ENCODE results near the gene WIPF2.

WIPF2 gene

GRCh38 chr17:40315678-40316570 is 96.8 kb downstream of the WIPF2 start:
- no peak for DNase-seq (ENCODE audit: insufficient read length, low spot score)
- no peak for FAIRE-seq
- TF ChIP-seq POLR2A (IDR thresholded peaks at IDR 0.05; ENCODE audit: low read depth, low read length): no peak

- FAIRE-seq: no peak
- 0 out of 2 replicates have a peak, but pooled peaks have one; percentile 26 for TF ChIP-seq POLR2A (IDR thresholded peaks at IDR 0.05; ENCODE audit: low read depth, low read length)
- no peak for DNase-seq (ENCODE audit: insufficient read length, low spot score)
Measured at GRCh38 chr17:40316571-40317344, 97.7 kb downstream of the WIPF2 start.

DNA sequence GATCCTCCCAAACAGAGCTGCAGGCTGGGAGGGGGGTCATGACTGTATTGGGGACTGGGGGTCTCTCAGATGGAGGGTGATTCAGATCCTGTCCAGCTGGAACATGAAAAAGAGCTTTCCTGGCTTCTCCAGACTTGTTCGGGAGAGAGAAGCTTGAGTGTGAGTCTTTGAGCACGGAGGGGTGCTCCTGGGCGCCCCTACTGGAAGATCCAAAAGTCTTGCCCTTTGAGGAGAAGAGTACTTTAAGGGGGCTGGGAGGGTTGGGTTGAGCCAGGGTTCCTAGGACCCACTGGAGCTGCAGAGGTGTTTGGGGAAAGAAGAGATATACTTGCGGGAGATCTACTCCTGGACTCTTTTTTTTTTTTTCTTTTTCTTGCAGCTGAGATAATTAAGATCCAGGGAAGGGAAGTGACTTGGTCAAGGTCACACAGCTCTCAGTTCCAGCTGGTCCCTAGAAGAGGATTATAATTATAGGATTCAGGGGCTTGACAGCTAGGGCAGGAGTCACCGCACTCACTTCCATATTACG is 98.3 kb downstream of the WIPF2 start:
- TF ChIP-seq POLR2A (IDR thresholded peaks at IDR 0.05; ENCODE audit: low read depth, low read length): no peak
- DNase-seq (ENCODE audit: insufficient read length, low spot score) (no peak), FAIRE-seq (no peak)

- DNase-seq (ENCODE audit: insufficient read length, low spot score) (peak; percentile 84), FAIRE-seq (no peak)
- peak; percentile 78 for TF ChIP-seq POLR2A (IDR thresholded peaks at IDR 0.05; ENCODE audit: low read depth, low read length)
Measured at GRCh38 chr17:40317880-40318829, 99.1 kb downstream of the WIPF2 start.

- FAIRE-seq (no peak), DNase-seq (ENCODE audit: insufficient read length, low spot score) (no peak)
- no peak for TF ChIP-seq POLR2A (IDR thresholded peaks at IDR 0.05; ENCODE audit: low read depth, low read length)
Measured at GRCh38 chr17:40318830-40319391, 99.8 kb downstream of the WIPF2 start.

- DNase-seq (ENCODE audit: insufficient read length, low spot score) (no peak), FAIRE-seq (no peak)
- no peak for TF ChIP-seq POLR2A (IDR thresholded peaks at IDR 0.05; ENCODE audit: low read depth, low read length)
Measured at GRCh38 chr17:40319651-40320540, 100.8 kb downstream of the WIPF2 start.

DNA sequence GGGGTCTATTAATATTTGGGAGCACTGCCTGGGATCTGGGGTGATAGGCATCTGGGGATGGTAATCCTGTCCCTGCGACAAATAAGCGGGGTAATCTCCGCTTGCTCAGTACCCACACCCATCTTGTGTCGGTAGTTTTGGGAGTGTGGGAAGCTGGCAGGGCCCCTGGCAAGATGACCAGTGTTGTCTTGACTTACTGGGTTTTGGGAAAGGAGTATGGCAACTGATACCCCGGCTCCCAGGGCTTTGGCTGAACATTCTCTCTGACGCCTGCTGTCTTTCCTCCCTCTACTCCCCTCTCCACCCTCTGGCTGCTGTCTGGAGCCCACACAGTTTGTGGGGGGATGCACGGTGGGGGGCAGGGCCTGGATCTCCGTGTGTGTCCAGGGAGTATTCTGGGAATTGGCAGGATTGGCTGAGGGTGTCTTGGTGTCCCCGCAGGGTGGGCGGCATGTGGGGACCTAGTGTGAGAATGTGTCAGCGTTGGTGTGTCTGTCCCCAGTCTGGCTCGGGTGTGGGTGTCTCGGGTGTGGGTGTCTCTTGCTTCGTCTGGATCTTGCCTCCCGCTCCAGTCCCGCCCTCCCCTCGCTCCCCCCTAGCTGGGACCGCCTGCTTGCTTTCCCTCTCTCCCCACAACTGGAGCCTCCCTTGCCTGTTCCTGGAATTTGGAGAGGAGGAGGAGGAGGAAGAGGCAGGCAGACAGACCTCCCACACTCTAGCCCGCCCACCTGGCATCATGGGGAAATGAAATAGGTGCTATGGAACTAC is 101.8 kb downstream of the WIPF2 start:
- DNase-seq (ENCODE audit: insufficient read length, low spot score) (no peak), FAIRE-seq (no peak)
- TF ChIP-seq POLR2A (IDR thresholded peaks at IDR 0.05; ENCODE audit: low read depth, low read length): peak; percentile 21; the same call in 1 of the 2 replicates

DNA sequence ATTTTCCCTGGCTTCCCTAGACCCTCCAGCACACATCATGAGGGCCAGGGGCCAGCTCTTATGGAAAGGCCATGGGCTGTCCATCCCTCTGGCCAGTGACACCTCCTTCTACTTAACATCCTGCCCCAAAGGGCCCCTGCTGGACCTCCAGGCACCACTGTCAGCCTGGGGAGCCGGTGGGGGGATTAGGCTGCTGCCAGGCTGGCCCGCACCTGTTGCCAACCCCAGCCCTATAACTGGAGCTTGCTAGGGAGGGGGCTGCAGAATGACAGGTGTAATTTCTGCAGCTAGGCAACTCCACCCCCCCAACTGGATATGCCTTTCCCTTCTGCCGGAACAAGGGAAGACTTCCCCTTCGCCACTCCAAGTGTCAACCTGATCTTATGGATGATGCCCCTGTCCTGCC is 102.4 kb downstream of the WIPF2 start:
- FAIRE-seq (no peak), DNase-seq (ENCODE audit: insufficient read length, low spot score) (no peak)
- TF ChIP-seq POLR2A (IDR thresholded peaks at IDR 0.05; ENCODE audit: low read depth, low read length): no peak

DNA sequence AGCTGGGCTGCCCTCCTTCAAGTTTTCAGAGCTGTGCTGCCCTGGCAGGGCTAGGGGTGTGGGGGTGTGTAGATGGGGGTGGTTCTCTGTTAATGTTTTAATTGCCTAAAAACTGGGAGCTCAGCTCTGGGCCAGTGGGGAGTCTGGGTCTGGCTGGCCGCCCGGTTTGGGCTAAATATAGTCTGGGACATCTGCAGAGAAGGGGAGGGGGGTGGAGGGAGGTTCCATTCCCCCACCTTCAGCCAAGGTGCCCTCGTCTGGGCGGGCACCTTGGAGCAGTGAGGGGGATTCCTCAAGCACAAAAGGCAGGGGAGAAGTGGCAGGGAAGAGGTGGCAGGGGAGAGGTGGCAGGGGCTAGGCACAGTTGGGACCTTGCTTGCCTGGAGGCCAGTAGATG is 102.9 kb downstream of the WIPF2 start:
- 0 out of 2 replicates have a peak, but pooled peaks have one; percentile 16 for TF ChIP-seq POLR2A (IDR thresholded peaks at IDR 0.05; ENCODE audit: low read depth, low read length)
- no peak for FAIRE-seq
- no peak for DNase-seq (ENCODE audit: insufficient read length, low spot score)

DNA sequence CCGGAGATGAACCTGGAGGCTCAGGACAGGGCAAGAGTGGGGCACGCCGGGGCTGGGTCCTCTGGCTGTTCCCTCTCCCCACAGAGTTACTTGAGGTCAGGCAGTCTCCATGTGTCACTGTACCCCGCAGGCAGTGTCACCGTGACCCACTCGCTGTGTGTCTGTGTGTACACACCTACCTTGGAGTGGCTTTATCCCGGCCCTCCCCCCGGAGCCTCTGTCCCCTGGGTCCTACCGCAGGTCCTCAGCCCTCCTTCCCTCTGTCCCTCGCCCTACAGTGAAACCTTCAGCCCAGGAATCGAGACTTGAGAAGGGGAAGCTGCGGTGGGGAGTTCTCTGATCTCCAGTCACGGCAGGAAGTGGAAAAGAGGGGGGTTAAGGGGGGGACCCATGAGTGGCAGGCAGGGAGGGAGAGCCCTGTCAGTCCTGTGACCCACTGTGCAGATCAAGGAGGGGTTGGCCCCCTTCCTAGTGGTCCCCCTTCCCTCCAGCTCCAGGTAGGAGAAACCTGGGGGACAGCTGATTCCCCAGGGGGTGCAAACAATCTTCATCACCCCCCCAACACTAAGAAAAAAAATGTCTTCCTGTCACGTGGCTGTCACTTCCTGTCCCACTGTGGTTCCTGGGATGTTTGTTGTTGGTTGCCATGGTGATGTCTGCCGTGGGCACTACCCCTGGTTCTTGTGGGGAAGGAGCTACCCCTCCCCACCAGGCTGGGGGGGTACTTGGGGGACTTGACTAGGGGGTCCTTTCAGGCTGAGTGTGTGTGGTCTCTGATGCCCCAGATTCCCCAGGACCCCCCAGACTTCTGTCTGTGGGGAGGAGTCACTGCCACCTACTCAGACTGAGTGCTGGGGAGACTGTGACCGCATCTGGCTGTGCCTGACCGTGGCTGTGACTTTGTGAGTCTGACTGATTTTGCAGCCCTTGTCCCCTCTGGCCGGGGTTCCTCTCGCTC is 103.5 kb downstream of the WIPF2 start:
- no peak for TF ChIP-seq POLR2A (IDR thresholded peaks at IDR 0.05; ENCODE audit: low read depth, low read length)
- no peak for DNase-seq (ENCODE audit: insufficient read length, low spot score)
- FAIRE-seq: no peak
